Cardiac fibroblast (primary cell): ENCODE measurements around the gene ATP8B1.

Experiments used
- DNase-seq, 2 donors: peaks; one replicate each; pipeline versions ENCODE4 v3.0.0 to v3.0.0-alpha.2; 2010; ENCODE audit warnings: low read depth in 2 of 2
- H3K4me3 ChIP-seq, 2 donors: replicated peaks in 1 of 2; 1 replicate in 1 of 2; 2 replicates in 1 of 2; pipeline ENCODE4 v1.5.1; 2011; ENCODE audit warnings: low read depth in 2 of 2, low read length in 2 of 2, mild to moderate bottlenecking in 2 of 2, moderate library complexity in 1 of 2
- TF ChIP-seq, protein P1 (sequence below): IDR thresholded peaks from one replicate; pipeline ENCODE4 v1.5.1; 2011; ENCODE audit warnings: low read depth, mild to moderate bottlenecking, low read length, inconsistent platforms

ATP8B1 gene

GRCh38 chr18:57802213-57803102, 657 bp downstream of the ATP8B1 start:
- TF ChIP-seq, protein P1, sequence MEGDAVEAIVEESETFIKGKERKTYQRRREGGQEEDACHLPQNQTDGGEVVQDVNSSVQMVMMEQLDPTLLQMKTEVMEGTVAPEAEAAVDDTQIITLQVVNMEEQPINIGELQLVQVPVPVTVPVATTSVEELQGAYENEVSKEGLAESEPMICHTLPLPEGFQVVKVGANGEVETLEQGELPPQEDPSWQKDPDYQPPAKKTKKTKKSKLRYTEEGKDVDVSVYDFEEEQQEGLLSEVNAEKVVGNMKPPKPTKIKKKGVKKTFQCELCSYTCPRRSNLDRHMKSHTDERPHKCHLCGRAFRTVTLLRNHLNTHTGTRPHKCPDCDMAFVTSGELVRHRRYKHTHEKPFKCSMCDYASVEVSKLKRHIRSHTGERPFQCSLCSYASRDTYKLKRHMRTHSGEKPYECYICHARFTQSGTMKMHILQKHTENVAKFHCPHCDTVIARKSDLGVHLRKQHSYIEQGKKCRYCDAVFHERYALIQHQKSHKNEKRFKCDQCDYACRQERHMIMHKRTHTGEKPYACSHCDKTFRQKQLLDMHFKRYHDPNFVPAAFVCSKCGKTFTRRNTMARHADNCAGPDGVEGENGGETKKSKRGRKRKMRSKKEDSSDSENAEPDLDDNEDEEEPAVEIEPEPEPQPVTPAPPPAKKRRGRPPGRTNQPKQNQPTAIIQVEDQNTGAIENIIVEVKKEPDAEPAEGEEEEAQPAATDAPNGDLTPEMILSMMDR = no peak
- peak overlapping the region; percentile 79 to 88 for H3K4me3 ChIP-seq
- DNase-seq = no peak

DNA sequence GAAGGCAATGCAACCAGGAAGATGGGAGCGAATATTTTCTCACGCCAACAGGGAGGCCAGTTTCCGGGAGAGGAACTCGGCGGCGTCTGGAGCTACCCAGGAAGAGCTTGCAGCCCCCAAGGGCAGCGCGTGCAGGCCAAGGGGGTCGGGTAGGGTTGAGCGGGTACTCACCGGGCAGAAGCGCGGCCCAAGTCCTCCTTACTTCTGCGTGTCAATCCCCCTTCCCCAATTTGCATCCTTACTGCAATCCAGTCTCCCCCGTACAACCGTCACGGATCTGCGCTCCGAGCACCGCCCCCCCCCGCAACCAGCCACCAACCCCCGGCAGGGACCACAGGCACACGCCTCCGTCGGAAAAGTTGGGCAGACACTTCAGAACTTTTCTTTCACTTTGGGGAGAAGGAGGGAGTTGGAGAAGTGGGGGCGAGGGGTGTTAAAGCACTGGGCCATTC, 1.3 kb downstream of the ATP8B1 start:
- peak overlapping the region; percentile 79 to 88 for H3K4me3 ChIP-seq
- TF ChIP-seq, protein P1 = no peak
- peak in 1 of 2 donors; percentile 44 for DNase-seq

GRCh38 chr18:57801325-57801724, 1.8 kb downstream of the ATP8B1 start:
- H3K4me3 ChIP-seq = peak overlapping the region; percentile 79 to 88
- TF ChIP-seq, protein P1 = no peak
- DNase-seq = no peak

DNA sequence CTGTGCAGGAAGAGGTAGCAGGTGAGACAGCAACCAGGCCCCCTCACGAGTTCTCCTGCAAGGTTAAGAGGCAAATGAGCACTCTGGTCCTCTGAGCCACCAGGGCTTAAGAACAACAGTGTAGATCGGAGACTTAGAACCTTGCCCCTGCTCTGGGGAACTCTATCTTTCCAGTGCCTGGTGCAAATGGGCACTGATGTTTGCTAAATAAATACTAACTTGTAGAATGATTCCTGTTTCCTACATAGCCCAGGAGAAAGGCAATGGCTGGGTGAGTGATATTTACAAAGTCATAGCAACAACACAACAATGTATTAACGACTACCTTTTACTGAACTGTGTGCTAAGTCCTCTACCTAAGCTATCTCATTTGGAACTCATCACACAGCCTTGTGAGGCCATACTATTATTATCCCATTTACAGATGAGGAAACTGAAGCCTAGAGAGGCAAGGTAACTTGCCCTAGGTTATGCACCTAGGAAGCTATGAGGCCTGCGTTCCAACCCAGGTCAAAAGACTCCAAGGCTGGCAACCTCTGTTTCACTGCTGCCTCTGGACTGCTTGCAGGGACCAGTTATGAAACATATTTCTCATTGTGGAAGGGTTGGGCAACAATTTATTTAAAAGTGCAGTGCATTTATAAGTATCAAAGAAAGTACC, 4.3 kb downstream of the ATP8B1 start:
- DNase-seq = no peak
- H3K4me3 ChIP-seq = no peak overlapping the region
- TF ChIP-seq, protein P1 = no peak

GRCh38 chr18:57797209-57797651, 5.9 kb downstream of the ATP8B1 start:
- DNase-seq = no peak
- H3K4me3 ChIP-seq = no peak overlapping the region
- TF ChIP-seq, protein P1 = no peak

GRCh38 chr18:57794951-57795728, 8.0 kb downstream of the ATP8B1 start:
- TF ChIP-seq, protein P1 = no peak
- no peak overlapping the region for H3K4me3 ChIP-seq
- DNase-seq = no peak
